ENCODE measurements around the gene ALG12.

DNA sequence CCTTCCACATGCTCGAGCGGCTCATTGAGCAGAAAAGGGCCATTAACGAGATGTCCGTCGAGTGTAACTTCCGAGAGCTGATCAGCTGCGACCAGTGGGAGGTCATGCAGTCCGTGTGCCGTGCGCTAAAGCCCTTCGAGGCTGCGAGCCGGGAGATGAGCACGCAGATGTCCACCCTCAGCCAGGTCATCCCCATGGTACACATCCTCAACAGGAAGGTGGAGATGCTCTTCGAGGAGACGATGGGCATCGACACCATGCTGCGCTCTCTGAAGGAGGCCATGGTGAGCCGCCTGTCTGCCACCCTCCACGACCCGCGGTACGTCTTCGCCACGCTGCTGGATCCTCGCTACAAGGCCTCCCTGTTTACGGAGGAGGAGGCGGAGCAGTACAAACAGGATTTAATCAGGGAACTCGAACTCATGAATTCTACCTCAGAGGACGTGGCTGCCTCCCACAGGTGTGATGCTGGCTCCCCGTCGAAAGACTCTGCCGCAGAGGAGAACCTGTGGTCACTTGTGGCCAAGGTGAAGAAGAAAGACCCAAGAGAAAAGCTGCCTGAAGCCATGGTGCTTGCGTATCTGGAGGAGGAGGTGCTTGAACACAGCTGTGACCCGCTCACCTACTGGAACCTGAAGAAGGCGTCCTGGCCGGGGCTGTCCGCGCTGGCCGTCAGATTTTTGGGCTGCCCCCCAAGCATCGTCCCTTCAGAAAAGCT, 31.7 kb downstream of the ALG12 start:
- TF ChIP-seq, protein P1, sequence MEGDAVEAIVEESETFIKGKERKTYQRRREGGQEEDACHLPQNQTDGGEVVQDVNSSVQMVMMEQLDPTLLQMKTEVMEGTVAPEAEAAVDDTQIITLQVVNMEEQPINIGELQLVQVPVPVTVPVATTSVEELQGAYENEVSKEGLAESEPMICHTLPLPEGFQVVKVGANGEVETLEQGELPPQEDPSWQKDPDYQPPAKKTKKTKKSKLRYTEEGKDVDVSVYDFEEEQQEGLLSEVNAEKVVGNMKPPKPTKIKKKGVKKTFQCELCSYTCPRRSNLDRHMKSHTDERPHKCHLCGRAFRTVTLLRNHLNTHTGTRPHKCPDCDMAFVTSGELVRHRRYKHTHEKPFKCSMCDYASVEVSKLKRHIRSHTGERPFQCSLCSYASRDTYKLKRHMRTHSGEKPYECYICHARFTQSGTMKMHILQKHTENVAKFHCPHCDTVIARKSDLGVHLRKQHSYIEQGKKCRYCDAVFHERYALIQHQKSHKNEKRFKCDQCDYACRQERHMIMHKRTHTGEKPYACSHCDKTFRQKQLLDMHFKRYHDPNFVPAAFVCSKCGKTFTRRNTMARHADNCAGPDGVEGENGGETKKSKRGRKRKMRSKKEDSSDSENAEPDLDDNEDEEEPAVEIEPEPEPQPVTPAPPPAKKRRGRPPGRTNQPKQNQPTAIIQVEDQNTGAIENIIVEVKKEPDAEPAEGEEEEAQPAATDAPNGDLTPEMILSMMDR (IDR thresholded peaks at IDR 0.05; ENCODE audit: low read depth, low read length): no peak
- TF ChIP-seq POLR2A (IDR thresholded peaks at IDR 0.05; ENCODE audit: extremely low read depth, insufficient read length): no peak
- no peak for TF ChIP-seq MYC (IDR thresholded peaks at IDR 0.05; ENCODE audit: low read depth, low read length)
- TF ChIP-seq, protein P2, sequence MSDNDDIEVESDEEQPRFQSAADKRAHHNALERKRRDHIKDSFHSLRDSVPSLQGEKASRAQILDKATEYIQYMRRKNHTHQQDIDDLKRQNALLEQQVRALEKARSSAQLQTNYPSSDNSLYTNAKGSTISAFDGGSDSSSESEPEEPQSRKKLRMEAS (IDR thresholded peaks at IDR 0.05; ENCODE audit: low read depth, low read length): no peak

All from NB4 (cell line).